Measurements from ENCODE around the gene CCDC51.
"Not testable (repeated sequence)": the region's sequence is repeated elsewhere in the genome, so short reads cannot be mapped to it uniquely, and the experiment has no call there.

The CCDC51 gene

GRCh38 chr3:48404440-48405342 is 35.2 kb downstream of the CCDC51 start:
- no peak for DNase-seq

- no peak for DNase-seq
These were observed 36.1 kb downstream of the CCDC51 start for GRCh38 chr3:48403533-48404439.

DNA sequence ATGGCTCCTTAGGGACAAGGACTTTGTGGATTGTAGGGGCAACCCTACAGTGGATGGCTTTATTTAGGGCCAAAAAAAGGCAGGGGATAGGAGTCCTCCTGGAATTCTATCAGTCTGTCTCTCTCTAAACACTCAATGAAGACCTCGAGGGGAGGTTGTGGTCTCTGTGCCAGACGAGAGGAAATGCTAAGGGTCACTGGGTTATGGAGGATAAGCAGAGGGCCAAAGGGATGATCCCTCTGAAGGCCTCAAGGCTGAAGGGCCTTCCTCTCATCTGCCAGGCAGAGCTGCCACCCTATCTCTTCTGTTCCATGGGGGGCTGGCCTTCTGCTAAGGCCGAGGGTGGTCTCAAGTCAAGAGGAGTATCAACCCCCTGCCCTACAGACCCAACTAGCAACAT is 37.0 kb downstream of the CCDC51 start:
- DNase-seq = no peak

- peak; percentile 89 for DNase-seq
These were observed 37.6 kb downstream of the CCDC51 start for GRCh38 chr3:48402281-48402732.

DNA sequence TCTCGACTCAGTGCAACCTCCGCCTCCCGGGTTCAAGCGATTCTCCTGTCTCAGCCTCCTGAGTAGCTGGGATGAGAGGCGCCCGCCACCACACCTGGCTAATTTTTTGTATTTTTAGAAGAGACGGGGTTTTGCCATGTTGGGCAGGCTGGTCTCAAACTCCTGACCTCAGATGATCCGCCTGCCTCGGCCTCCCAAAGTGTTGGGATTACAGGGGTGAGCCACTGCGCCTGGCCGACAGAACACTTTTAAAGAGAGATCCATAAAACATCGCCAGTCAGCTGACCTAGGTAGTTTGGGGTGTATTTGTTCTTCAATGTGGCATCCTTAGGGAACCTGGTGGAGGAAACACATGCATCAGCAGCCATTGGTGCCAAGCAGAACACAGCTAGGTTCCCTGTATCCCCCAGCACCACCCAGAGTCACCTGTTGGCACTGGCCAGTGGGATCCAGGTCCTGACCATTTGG is 38.5 kb downstream of the CCDC51 start:
- DNase-seq = not testable (repeated sequence)

GRCh38 chr3:48400824-48401433 is 39.0 kb downstream of the CCDC51 start:
- DNase-seq = peak; percentile 53

DNA sequence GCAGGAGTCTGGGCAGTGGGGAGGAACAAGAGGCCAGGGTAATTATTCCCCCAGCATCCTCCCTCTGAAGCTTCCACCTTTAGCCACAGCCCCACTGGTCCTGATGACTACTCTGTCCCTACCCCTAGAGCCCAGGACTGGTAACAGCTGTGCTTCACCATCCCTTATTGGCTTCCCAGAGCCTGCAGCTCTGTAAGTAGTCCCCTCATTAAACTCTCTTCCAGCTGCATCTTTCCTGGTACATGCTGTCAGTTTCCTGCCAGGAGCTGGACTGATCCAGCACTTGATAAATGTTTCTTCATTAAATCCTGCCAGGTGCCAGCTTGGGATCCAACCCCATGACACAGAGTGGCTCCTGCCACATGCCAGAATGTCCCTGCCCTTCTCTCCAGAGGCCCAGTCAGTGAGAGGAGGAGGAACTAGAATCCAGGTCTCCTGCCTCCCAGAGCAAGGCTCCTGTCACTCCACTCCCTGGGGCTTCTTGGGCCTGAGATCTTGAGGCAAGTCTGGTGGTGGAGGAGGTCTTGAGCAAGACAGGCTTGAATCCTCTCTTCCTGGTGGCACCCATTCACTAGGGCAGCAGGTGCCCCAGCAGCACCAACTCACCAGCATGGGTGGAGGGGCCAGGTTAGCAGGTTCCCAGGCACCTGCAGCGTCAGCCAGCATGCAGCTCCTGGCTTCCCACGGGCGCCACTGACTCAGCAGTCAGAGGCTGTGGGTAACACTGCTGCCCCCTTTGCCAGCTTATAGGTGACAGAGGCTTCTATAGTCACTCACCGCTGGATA is 40.3 kb downstream of the CCDC51 start:
- DNase-seq = no peak

DNA sequence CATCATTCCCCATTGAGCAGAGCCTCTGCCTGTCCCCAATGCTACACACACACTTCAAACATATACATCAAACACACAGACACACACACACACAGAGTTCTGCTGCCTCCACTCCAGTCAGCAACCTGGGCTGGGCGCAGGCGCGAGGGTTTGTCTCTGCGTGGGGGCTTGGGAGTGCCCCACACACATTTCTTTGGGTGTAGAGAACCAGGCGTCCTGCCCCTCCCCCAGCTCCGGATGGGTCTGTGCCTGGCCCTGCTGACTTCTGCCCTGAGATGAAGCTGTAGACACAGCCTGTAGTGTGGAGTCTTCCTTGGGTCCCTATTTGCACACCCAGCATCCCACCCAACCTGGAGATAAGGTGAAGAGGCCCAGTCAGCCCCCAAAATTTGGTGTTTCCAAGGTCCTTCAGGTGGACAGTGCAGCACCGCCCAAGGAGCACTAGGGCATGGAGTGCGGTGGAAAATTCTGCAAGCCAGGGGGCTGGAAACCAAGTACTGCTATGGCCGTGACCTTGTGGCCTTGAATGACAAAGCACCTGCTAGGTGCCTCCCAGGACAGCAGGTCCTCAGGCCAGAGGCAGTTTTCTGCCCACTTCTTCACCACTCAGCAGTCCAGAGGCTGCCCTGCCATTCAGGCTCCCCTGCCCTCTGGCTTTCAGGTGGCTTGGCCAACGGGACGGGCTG is 41.1 kb downstream of the CCDC51 start:
- no peak for DNase-seq

DNA sequence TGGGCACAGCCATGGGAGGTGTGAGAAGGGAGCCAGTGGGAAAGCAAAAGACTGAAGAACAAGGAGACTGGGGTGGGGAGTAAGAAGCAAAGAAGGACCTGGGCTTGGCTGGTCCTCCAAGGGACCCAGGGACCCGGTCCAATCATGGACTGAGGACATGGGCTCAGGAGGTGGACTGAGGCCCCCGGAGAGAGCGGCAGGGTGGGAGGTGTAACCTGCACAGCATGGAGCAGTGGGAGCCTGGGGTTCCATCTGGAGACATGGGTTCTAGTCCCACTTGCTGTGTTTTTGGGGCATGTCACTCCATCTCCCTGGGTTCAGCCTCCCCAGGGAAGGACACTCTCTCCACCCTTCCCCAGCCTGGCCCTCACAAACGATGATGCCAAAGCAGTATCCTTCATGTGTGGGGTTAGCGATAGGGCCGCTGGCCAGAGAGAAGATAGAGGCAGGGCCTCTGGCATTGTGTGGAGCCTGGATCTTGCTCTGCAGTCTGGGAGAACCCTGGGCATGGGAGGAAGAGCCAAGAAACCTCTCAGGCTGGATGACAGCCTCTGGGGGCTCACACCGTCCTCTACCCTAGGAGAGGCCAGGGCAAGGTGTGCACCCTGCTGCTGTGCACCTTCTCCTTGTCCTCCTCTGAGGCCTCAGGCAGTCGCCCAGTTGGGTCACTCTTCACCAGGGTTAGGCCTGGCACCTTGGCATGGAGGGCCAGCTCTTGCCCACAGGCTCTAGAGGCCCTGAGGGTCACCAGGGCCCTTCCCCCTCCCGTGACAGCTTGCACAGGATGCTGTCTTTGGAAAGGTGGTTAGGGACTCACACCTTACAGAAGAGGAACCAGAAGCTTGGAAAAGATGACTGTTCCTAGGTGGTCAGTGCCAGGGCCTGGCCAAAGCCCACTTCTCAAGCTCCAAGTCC is 41.9 kb downstream of the CCDC51 start:
- DNase-seq = no peak

GRCh38 chr3:48395714-48396113 is 44.2 kb downstream of the CCDC51 start:
- DNase-seq = no peak

DNA sequence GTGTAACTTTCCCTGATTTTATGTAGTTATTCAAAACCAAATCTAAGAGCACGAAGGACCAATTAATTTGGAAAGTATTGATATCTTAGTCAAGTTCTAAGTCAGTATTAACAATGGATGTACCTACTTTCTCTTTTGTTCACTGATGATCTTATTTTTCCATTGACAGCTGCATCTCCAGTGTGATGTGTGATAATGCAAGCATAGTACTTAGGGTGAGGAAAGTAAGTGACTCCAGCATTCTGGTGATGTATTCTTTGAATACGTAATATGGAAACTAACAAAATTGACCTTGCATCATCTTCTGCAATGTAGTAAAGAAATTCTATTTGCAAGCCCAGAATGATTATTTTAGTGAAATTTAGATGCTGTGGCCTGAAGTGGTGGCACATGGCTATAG is 45.5 kb downstream of the CCDC51 start:
- no peak for DNase-seq

GRCh38 chr3:48388966-48389365 is 51.0 kb downstream of the CCDC51 start:
- DNase-seq = no peak

GRCh38 chr3:48387634-48388033 is 52.3 kb downstream of the CCDC51 start:
- no peak for DNase-seq
